GM18873 (cell line): ENCODE data around the gene SEMA4D.

Source experiments
- ATAC-seq: cut with Tn5 transposase; IDR thresholded peaks from one replicate; pipeline ENCODE4 v1.9.1; 2021; ENCODE audit warnings: mild to moderate bottlenecking, moderate library complexity, moderate number of reproducible peaks; ENCODE audit not compliant: unreplicated experiment, low FRiP score

The SEMA4D gene

DNA sequence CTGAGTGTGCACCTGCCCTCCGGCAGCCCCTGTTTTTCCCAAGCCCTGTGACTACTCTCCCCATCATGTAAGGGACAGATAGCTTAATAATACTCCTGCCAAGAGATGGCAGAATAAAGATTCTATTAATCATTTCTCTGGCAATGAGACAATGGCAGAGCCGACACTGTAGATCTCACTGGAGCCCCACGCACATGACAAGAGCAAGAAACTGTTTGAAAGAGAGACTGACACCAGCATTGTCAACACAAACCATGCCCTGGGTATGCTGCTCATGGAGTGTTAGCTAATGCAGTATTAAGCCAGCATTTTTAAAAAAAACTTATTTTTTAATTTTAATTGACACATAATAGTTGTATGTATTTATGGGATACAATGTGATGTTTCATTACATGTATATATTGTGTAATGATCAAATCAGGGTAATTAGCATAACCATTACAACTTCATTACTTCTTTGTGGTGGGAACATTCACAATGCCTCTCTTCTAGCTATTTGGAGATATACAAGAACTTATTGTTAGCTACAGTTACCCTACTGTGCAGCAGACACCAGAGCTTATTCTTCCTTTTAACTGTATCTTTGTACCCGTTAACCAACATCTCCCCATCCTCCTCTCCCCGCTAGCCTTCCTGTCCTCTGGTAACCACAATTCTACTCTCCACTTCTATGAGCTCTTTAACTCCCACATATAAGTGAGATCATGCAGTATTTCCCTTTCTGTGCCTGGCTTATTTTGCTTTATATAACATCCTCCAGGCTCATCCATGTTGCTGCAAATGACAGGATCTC, 31.5 kb upstream of the SEMA4D start:
- ATAC-seq = no peak

DNA sequence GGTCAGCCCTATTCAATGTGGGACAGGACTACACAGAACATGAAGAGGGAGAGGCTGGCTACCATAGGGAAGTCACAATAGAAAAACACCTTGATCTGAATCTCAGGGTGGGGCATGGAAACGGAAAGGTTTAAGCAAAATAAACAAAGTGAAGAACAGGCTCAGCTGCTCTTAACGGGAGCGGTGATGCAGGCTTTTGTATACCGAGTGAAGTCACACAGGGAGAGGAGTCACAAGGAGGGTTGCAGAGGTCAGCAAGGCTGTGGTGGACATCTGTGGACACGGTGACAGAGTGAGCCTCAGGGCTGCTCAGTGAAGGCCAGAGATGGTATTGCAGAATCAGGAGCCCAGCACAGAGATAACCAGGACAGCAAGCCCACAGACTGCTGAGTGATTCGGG, 30.6 kb upstream of the SEMA4D start:
- no peak for ATAC-seq

DNA sequence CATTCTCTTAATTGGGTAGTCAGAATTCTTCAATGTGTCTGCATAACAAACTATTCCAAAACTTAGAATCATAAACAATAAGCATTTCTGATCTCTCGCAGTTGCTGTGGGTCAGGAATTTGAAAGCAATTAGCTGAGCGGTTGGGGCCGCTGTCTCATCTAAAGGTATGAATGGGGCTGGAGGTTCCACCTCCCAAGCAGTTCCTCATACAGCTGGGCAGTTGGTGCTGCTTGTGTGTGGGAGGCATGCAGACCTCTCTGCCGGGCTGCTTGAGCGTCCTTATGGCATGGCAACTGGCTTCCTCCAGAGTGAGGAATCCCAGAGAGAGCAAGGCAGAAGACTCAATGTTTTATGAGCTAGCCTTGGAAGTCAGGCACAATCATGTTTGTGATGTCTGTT, 30.2 kb upstream of the SEMA4D start:
- ATAC-seq = no peak

DNA sequence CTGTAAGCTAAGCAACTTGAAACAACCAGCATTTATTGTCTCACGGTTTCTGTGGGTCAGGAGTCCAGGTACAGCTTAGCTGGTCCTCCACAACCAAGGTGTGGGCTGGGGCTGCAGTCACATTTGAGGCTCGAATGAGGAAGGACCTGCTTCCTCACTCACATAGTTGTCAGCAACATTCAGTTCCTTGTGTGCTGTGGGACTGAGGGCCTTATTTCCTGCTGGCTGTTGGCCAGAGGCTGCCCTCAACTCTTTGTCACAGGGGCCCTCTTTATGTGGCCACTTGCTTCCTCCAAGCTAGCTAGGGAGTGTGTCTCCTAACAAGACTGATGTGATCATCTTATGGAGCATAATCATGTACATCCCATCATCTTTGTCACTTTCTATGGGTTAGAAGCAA, 29.2 kb upstream of the SEMA4D start:
- no peak for ATAC-seq

DNA sequence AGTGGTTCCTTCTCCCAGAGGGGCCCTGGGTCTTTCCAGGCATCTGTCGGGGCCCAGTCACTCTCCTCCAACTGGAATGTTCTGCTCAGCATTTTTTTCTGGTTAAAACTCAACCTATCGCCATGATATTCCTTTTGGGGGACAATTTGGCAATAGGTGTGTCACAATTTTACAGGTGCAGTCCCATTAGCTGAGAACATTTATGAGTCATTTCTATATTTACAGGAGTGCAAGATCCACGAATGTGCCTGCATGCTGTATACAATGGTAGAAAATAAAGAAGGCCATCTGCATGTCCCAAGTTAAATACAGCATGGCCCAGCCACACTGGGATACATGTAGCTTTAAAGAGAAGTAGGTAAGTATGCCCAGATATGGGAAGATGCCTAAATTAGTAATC, 28.8 kb upstream of the SEMA4D start:
- ATAC-seq = no peak

DNA sequence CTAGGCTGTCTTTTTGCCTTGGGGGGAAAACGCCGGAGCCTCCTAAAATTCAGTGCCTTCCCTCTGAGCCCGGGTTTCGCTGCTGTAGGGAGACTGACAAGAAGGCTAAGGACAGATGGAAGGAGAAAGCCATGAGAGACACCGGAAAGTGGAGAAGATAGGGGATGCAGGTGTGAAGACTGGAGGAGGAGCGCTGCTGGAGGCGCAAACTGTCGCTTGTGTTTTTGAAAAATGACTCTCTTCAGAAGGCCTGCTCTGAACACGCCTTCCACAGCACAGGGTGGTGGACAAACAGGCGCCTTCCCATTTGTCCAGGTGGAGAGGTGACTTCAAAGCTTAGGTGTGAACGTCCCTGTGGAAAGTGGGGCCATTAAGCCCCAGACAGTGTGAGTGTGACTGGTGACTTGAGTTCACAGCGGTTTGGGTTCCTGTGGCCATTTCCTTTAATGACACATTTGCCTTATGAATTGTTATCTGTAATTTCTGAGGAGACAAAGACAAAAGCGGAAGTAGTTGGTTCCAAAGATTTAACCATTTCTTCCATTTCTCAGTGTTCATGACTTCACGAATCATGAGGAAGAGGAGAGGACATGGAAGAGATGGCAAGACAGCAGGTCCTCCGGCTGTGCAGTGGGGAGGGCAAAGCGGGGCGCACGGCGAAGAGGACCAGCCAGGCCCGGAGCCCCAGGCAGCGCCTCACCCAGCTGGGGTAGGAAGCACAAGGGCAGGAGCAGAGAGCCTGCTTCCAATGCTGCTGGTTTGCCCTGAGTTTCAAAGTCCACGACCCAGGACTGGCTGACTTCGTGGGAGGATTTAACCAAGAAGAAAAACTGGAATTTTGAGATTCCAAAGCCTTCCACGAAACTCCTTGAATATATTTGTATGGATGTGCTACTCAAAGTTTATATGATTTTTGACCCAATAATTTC, 27.8 kb upstream of the SEMA4D start:
- no peak for ATAC-seq

DNA sequence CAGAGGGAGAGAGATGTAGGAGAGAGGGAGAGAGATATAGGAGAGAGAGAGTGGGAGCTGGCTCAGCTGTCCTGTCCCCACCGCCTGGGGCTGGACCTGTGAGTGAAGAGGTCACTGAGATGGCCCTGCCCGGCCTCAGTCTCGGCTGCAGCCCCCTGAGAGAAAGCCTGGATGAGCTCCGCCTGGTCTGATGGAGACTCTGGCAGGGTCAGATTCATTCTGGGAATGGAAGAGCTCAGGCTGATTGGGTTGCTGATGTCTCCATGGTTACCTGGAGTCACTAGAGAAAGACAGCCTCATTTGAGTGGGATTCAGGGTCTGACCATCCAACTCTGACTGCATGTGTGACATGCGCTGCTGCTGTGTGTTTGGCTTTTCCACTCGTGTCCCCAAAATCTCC, 27.1 kb upstream of the SEMA4D start:
- ATAC-seq = no peak

DNA sequence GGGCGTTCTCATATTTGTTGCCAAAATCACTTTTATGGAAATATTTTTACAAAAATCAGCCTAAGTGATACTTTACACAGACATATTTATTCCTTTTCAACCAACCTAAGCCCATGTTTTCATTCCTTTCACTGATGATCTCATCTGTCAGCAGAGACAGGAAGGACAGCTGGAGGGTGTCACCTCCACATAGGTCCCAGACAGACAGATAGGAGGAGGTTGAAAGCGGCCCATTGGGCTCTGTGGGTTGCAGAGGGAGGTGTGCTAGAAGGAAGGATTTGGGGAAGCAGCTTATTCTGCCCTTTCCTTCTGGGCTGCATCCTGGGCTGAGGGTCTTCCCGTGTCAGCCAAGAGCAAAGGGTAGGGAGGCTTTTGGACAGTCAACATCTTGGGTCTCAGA, 26.0 kb upstream of the SEMA4D start:
- no peak for ATAC-seq

DNA sequence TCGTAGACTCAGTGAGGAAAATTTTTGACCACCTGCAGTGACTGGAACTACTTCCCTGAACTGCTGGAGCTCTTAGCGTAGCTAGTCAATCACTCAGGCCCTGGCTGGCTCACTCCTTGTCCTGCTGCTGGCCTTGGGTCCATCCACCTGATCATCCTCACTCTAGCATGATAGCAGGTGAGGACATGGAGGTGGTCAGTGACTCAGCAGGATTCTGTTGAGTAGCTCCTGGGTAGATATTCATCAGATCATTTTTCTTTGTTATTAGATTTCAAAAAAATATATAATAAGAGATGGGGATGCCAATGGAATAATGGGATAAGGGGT, 25.0 kb upstream of the SEMA4D start:
- no peak for ATAC-seq

DNA sequence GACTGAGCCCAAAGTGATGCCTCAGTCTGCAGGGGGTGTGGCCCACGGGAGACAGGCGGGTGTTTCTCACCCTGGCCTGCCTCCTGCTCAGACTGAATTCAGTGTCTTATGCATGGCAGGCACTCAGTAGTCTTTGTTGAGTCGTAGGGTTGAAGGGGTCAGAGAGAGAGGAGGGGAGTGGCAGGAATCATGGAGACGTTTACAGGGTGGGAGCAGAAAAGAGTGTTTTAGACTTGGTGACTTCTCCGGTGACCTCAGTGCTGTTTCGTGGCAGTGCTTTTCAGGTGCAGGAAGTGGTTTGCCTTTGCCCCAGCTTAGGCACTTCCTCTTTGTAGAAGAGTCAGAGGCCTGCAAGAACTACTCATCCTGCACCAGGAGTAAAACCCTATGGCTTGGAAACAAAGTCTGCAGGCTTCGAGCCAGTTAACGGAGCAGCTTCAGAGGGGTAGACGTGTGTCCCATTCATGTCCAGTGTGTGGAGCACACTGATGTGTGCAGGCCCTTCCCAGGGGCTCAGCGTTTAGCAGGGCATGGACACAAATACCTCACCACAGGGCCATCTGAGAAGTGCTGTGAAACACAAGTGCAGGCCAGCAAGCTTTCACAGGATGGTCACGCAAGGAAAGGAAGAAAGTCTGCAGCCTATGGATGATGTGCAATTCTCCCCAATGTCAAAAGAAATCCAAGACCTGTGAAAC, 24.5 kb upstream of the SEMA4D start:
- peak; percentile 78 for ATAC-seq

DNA sequence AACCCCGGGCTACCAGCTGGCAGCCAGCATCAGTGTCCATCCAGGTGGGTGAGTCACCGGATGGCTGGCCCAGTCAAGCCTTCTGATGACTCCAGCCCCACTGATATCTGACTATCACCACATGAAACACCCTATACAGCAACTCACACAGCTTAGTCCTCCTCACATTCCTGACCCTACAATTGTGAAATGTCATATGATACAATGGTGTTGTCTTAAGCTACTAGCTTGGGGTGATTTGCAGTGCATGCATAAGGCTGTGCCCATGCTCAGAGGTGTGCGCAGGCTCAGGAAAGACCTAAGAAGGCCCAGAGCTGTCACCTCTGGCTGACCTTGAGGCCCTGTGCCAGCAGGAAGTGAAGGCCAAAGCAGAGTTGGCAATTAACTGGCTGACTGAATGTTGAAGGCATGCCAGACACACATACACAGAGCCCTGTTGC, 21.5 kb upstream of the SEMA4D start:
- no peak for ATAC-seq

DNA sequence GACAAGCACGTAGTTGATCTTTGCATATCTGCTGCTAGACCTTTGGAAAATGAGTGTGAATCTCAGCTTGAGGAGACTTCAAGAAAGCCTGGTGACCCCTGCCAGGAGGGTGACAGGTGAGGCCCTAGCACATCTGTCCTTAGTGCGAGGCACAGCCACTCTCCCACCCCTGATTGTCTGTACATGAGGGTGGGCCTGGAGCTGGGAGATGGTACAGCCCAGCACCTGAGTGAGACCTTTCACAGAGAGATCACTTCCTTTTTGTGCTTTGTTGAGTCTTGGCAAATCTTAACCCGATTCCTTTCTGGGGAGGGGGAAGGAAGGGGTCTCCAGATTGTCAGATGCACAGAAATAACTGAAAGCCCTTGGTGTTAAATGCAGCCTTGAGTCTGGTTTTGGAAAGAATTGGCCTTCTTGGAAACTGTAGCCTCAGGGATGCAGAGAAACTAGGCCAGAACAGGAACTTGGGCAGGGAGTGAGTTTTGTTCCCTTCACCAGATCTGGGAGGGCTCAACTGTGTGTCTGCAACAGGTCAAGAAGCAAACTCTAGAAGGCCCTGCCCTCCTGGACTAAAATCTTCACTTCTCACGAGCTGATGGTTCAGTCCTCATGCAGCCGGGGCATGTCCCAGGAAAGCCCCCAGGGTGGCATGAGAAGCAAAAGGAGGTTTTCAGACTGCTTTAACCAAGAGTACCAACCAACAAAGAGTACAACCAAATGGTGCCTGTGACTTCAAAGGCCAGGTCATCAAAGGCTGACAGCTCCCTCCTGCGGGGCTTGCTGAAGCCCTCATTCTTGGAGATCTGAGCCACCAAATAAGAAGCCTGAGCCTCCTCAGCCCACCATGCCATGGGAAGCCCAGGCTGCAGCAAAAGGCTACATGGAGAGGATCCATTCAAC, 20.8 kb upstream of the SEMA4D start:
- ATAC-seq = no peak

DNA sequence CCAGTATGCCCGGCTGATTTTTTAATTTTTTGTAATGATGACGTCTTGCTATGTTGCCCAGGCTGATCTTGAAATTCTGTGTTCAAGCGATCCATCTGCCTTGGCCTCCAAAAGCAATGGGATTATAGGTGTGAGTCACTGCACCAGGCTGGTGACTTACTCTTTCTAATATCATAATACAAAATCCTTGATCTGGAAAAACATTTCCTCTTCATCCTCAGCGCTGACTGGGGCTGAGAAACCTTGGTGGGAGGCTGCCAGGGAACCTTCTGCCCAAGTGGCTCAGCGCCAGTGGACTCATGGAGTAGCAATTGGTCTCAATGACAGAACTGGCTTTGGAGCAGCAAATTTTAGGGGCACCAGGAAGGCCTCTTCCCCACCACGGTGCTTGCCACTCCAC, 17.5 kb upstream of the SEMA4D start:
- ATAC-seq = no peak

DNA sequence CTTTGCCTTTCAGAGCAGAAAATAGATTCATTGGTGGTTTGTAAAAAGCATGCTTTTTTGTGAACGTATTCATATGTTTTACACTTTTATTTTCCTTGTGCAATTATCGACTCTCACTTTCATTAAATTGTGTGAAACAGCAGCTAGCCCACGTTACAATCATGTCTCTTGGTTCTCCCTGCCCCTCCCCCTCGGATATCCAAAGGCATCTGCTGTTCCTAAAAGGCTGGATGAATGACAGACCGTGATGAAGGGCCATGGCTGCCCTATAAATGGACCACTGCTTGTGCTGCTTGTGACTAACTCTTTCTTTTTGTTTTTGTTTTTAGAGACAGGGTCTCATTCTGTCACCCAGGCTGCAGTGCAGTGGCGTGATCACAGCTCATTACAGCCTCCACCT, 17.0 kb upstream of the SEMA4D start:
- ATAC-seq = no peak

DNA sequence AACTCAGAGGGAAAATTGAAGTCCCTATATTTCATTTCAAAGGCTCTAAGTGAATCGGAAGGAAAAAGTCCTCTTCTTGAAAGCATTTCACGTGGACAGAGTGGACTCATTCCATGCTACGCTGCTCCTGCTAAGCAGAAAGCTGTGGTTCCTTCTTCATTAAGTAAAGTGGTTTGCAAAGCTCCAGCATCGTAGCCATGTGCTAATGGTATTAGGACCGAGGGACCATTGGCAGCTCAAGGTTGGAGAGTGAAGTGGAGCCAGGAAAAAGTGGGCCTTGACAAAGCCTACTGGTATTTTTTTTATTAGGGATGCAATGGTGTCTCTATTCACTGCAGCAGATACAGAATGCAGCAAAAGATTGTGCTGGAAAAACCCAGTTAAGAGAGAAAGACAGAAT, 16.4 kb upstream of the SEMA4D start:
- ATAC-seq = no peak

DNA sequence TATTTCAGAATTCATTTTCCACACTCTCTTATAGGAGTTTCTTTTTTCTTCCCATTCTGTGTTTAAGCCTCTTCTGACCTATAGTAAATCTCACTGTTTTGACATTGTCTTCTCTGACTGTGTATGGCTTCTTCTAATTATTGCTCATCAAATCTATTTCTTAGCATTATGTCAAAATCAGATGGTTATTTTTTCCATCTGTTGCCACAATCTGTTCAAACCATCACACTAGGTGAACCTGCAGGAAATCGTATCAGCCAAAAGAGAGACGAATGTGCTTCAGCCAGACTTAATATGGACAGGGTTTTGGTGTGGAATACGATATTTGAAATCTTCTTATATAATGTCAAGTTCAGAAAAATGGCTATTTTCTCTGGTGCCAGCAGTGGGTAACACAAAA, 15.9 kb upstream of the SEMA4D start:
- ATAC-seq = no peak

DNA sequence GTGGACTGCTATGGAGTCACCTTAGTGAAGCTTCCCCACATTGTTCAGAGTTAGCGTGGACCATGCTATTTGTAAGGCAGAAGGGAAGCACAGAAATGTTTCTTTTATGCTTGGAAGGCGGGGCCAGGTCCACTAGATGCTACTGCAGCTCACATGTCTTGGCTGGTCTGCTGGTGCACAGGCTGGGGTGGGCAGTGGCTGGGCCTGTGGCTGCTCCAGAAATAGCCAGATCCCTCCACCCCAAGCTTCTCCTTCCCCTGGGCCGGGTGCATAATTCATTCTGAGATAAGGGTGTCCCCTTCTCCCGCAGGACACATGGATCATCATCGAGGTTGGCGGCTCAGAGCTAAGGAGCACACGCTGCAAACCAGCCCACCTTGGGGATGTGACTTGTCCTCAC, 14.5 kb upstream of the SEMA4D start:
- no peak for ATAC-seq

DNA sequence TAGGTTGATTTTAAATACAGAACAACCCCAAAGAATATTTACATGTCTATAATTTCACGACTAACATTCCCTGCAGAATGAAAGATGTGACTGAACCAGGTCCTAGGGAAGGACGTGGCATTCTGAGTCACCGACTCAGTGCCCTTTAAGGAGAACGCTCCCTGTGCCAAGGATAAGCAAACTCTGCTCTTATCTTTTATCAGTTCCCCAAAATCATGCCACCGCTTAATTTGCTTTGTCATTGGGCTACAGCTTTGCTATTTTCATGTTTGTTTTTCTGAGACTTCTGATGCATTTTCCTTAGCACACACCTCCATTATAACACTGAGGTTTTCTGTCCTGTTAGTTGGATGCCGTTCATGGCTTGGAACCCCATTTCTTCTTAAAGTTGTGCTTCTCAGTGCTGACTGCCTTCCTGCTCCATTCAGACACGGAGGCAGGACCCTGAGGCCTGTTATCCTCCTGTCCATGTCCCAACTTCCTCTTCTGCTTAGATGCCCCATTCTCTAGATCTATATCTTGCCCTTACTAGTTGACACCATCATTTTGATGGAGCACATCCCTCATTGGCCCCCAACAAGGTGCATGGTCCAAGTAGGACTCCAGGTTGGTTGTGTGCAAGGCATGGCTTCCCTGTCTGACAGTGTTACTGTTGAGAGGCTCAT, 11.2 kb upstream of the SEMA4D start:
- ATAC-seq = no peak

DNA sequence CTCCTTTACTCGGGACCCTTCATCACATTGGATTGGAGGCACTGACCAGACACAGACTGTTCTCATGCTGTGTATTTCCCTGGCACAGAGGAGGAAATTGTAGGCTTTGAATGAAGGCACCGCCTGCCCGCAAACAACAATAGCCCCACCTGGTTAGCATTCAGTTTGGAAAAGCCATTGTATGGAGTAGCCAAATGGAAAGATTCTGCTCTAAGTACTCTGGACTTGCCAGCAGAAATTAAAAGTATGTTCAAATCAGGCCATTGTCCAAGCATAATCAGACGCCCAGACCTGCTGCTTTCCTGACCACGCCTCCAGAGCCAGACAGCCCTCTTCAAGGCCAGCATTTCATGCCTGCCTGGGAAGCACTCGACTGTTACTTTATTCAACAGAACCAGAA, 8.0 kb upstream of the SEMA4D start:
- ATAC-seq = no peak

DNA sequence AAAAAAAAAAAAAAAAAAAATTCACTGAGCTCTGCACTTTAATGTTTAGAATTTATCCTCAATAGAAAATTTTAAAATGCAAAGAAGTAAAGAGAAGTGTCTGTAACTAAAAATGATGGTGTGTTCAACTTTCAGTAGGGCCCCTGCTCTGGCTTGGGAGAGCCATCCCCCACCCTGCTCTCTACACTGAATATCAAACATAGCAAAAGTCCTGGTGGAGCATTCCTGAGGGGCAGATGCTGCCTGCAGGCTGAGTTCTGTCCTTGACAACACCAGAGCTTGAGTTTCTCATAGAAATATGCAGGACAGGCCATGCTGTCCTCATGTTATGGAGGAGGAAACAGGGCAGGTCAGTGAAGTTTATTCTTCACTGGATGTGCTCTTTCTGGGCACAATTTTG, 7.1 kb upstream of the SEMA4D start:
- no peak for ATAC-seq
